IMR-90 (cell line): ENCODE data around the gene KRT72. TPM values are rescaled to one million over a fixed set of nuclear protein-coding genes. Genes with fewer than 3 reads are reported as not detected.

Experiments used
- ATAC-seq: fragments of 200-7000 bp; cut with Tn5 transposase; 2 replicates; pipeline ENCODE4 v1.9.1; 2020; ENCODE audit warnings: low read depth, mild to moderate bottlenecking, moderate library complexity
- BruUV-seq: library from RNA; stranded (reverse); fragments of 400-500 nt; replicated peaks from 2 replicates; lab custom pipeline; 2021; lab: Mats Ljungman, UMichigan
- CTCF ChIA-PET: fragments of 300-600 bp; formaldehyde crosslinking; extraction: SDS; loops from one replicate; lab custom pipeline; 2021; ENCODE audit warnings: antibody characterized with exemption; lab: Yijun Ruan, JAX
- POLR2A ChIA-PET: fragments of 300-600 bp; sonication (Branson Sonifier 250); formaldehyde crosslinking; loops from one replicate; lab custom pipeline; 2022; ENCODE audit warnings: antibody characterized with exemption; ENCODE audit not compliant: unreplicated experiment; lab: Charles Lee
- DNase-seq: peaks from one replicate; pipeline ENCODE4 v3.0.0; 2013
- H2AFZ ChIP-seq: replicated peaks from 2 replicates; pipeline ENCODE3; 2013; ENCODE audit warnings: low read length, mild to moderate bottlenecking; ENCODE audit not compliant: poor library complexity
- H2AK5ac ChIP-seq: 2 replicates; pipeline ENCODE4 v1.6.1; 2013; ENCODE audit warnings: low read depth, low read length, inconsistent platforms
- H2AK9ac ChIP-seq: replicated peaks from 2 replicates; pipeline ENCODE3; 2013; ENCODE audit warnings: mild to moderate bottlenecking, low read depth, low read length, moderate library complexity; ENCODE audit not compliant: poor library complexity
- H2BK120ac ChIP-seq: 2 replicates; pipeline ENCODE4 v1.6.1; 2013; ENCODE audit warnings: low read depth, low read length, inconsistent platforms
- H2BK15ac ChIP-seq: 3 replicates; pipeline ENCODE4 v1.6.1; 2013; ENCODE audit warnings: low read depth, low read length, inconsistent platforms
- H2BK20ac ChIP-seq: 2 replicates; pipeline ENCODE4 v1.6.1; 2013; ENCODE audit warnings: low read depth, mild to moderate bottlenecking, inconsistent platforms, low read length, moderate library complexity
- H2BK5ac ChIP-seq: 2 replicates; pipeline ENCODE4 v1.6.1; 2013; ENCODE audit warnings: mild to moderate bottlenecking, low read depth, low read length, inconsistent platforms; ENCODE audit not compliant: poor library complexity, severe bottlenecking
- H3K14ac ChIP-seq: replicated peaks from 2 replicates; pipeline ENCODE4 v1.6.1; 2013; ENCODE audit warnings: low read depth, low read length, inconsistent platforms
- H3K18ac ChIP-seq: 2 replicates; pipeline ENCODE4 v1.6.1; 2013; ENCODE audit warnings: low read depth, low read length, control low read depth
- H3K23ac ChIP-seq: 2 replicates; pipeline ENCODE4 v1.6.1; 2013; ENCODE audit warnings: low read depth, low read length, inconsistent platforms
- H3K27ac ChIP-seq: 2 replicates; pipeline ENCODE4 v1.5.1; 2013; ENCODE audit warnings: mild to moderate bottlenecking, control low read depth, low read length; ENCODE audit not compliant: insufficient read depth
- H3K27me3 ChIP-seq: 2 replicates; pipeline ENCODE4 v1.6.1; 2013; ENCODE audit warnings: low read length; ENCODE audit not compliant: control insufficient read depth, insufficient read depth
- H3K36me3 ChIP-seq: 2 replicates; pipeline ENCODE4 v1.6.1; 2013; ENCODE audit warnings: low read length, mixed read lengths; ENCODE audit not compliant: control insufficient read depth, insufficient read depth
- H3K4ac ChIP-seq: 2 replicates; pipeline ENCODE4 v1.6.1; 2013; ENCODE audit warnings: low read depth, low read length, inconsistent platforms
- H3K4me1 ChIP-seq: 2 replicates; pipeline ENCODE4 v1.6.1; 2013; ENCODE audit warnings: low read length, mixed read lengths; ENCODE audit not compliant: control insufficient read depth, insufficient read depth
- H3K4me2 ChIP-seq: 2 replicates; pipeline ENCODE4 v1.6.1; 2013; ENCODE audit warnings: low read depth, mild to moderate bottlenecking, control low read depth, low read length, moderate library complexity
- H3K4me3 ChIP-seq: 2 replicates; pipeline ENCODE4 v1.5.1; 2013; ENCODE audit warnings: low read depth, mild to moderate bottlenecking, control low read depth, low read length, moderate library complexity; ENCODE audit not compliant: insufficient read depth
- H3K56ac ChIP-seq: 2 replicates; pipeline ENCODE4 v1.6.1; 2013; ENCODE audit warnings: low read length, inconsistent platforms; ENCODE audit not compliant: insufficient read depth; ENCODE audit errors: extremely low read depth
- H3K79me1 ChIP-seq, 2 experiments: 2 replicates each; pipeline ENCODE4 v1.6.1; 2013; ENCODE audit warnings: low read length in 2 of 2, inconsistent platforms in 1 of 2, low read depth in 1 of 2
- H3K9ac ChIP-seq: 2 replicates; pipeline ENCODE4 v1.6.1; 2013; ENCODE audit warnings: low read depth, low read length, control low read depth
- H3K9me1 ChIP-seq: 2 replicates; pipeline ENCODE4 v1.6.1; 2013; ENCODE audit warnings: low read length, inconsistent platforms; ENCODE audit not compliant: insufficient read depth
- H3K9me3 ChIP-seq: 2 replicates; pipeline ENCODE4 v1.6.1; 2013; ENCODE audit warnings: low read length; ENCODE audit not compliant: control insufficient read depth, insufficient read depth
- H4K20me1 ChIP-seq: 2 replicates; pipeline ENCODE4 v1.6.1; 2013; ENCODE audit warnings: low read length, inconsistent platforms; ENCODE audit not compliant: insufficient read depth
- H4K5ac ChIP-seq: 2 replicates; pipeline ENCODE4 v1.6.1; 2013; ENCODE audit warnings: mild to moderate bottlenecking, low read depth, low read length, control low read depth
- H4K8ac ChIP-seq, 2 experiments: 2 replicates each; pipeline ENCODE4 v1.6.1; 2013; ENCODE audit warnings: low read depth in 2 of 2, low read length in 2 of 2, control low read depth in 1 of 2, inconsistent platforms in 1 of 2
- H4K91ac ChIP-seq: 2 replicates; pipeline ENCODE4 v1.6.1; 2013; ENCODE audit warnings: low read depth, low read length, inconsistent platforms; ENCODE audit not compliant: insufficient read depth
- BHLHE40 ChIP-seq: fragments of 150-350 bp; IDR thresholded peaks from 2 replicates; pipeline ENCODE4 v1.6.1; 2016; ENCODE audit warnings: mild to moderate bottlenecking, low read depth, low read length
- CHD1 ChIP-seq: IDR thresholded peaks from 2 replicates; pipeline ENCODE4 v1.6.1; 2012; ENCODE audit warnings: low read depth, low read length, improper control_type of control experiment
- ELK1 ChIP-seq: fragments of 150-350 bp; IDR thresholded peaks from 2 replicates; pipeline ENCODE4 v1.6.1; 2016; ENCODE audit warnings: low read depth, mild to moderate bottlenecking, low read length, moderate library complexity, borderline replicate concordance
- FOS ChIP-seq: fragments of 150-350 bp; IDR thresholded peaks from 2 replicates; pipeline ENCODE4 v1.6.1; 2016; ENCODE audit warnings: low read depth, low read length
- MAFK ChIP-seq: IDR thresholded peaks from 2 replicates; pipeline ENCODE4 v1.6.1; 2012; ENCODE audit warnings: low read depth, low read length, improper control_type of control experiment
- NFE2L2 ChIP-seq: fragments of 150-350 bp; IDR thresholded peaks from 2 replicates; pipeline ENCODE4 v1.6.1; 2016; ENCODE audit warnings: low read depth, mild to moderate bottlenecking, low read length
- POLR2A ChIP-seq: IDR thresholded peaks from 2 replicates; pipeline ENCODE4 v1.6.1; 2012; ENCODE audit warnings: mild to moderate bottlenecking, low read depth, low read length
- RAD21 ChIP-seq: IDR thresholded peaks from 2 replicates; pipeline ENCODE4 v1.6.1; 2012; ENCODE audit warnings: low read length, improper control_type of control experiment
- RCOR1 ChIP-seq: IDR thresholded peaks from 2 replicates; pipeline ENCODE4 v1.6.1; 2012; ENCODE audit warnings: mild to moderate bottlenecking, low read length, improper control_type of control experiment; ENCODE audit not compliant: insufficient replicate concordance
- SMC3 ChIP-seq: fragments of 150-350 bp; IDR thresholded peaks from 2 replicates; pipeline ENCODE4 v1.6.1; 2016; ENCODE audit warnings: low read depth, mild to moderate bottlenecking, antibody characterized with exemption, low read length, moderate library complexity
- WGBS, 2 experiments: methylation state at CpG; one replicate each; pipeline versions ENCODE4 v1.1.5 to v1.1.7; 2013; ENCODE audit warnings: missing lambda C conversion rate in 2 of 2; ENCODE audit not compliant: insufficient read length in 1 of 2; ENCODE audit errors: extremely low coverage in 2 of 2; 5-methylcytosine and 5-hydroxymethylcytosine counted together
- dilution Hi-C: fragments of 300-500 bp; cut with HindIII; formaldehyde crosslinking; loops from one replicate; pipeline ENCODE4 v1.14.3; 2018; ENCODE audit warnings: low sequenced_read_pairs; ENCODE audit not compliant: unreplicated experiment
- in situ Hi-C: fragments of 300-500 bp; cut with MboI; formaldehyde crosslinking; loops from 3 replicates; pipeline ENCODE4 v1.14.3; 2019; ENCODE audit warnings: low sequenced_read_pairs, inconsistent platforms, mixed read lengths
- intact Hi-C: fragments of 100-400 bp; cut with micrococcal nuclease; formaldehyde crosslinking; loops from 2 replicates; pipeline ENCODE4 v1.10.0; 2022
- polyA plus RNA-seq, 3 experiments: library from polyadenylated mRNA; depleted of rRNA; stranded (reverse); fragments of >200 nt; gene quantifications; 2 replicates each; pipeline ENCODE4 v1.2.3, GENCODE V29; 2012; ENCODE audit warnings: low replicate concordance in 1 of 3
- total RNA-seq: library from RNA; depleted of rRNA; stranded (reverse); fragments of >200 nt; gene quantifications from 2 replicates; pipeline ENCODE4 v1.2.3, GENCODE V29; 2012
- TF ChIP-seq, protein P1 (sequence below): conservative IDR thresholded peaks from 2 replicates; pipeline ENCODE4 v1.5.1; 2012; ENCODE audit warnings: mild to moderate bottlenecking, low read depth, low read length, improper control_type of control experiment
- TF ChIP-seq, protein P2 (sequence below): fragments of 150-350 bp; IDR thresholded peaks from 2 replicates; pipeline ENCODE4 v1.6.1; 2017; ENCODE audit warnings: mild to moderate bottlenecking, antibody characterized with exemption, low read length, low read depth

Gene KRT72
- total and polyA plus RNA-seq, 2 of the 4 experiments (the other 2 are of a cell fraction), result not detected

- H3K18ac ChIP-seq, result no peak overlapping the region
- no peaks in the 10 kb centered on the region for H3K9me3 ChIP-seq
- no peak overlapping the region for H2BK15ac ChIP-seq
- ATAC-seq, result no peak
- no peak overlapping the region for H2BK120ac ChIP-seq
- H2AK9ac ChIP-seq, result no peak overlapping the region
- H4K20me1 ChIP-seq, result no peaks in the 10 kb centered on the region
- H3K23ac ChIP-seq, result no peak overlapping the region
- no peak overlapping the region for H3K9ac ChIP-seq
- BruUV-seq, result no TSS peak
- H3K4ac ChIP-seq, result no peak overlapping the region
- no peak overlapping the region for H2AK5ac ChIP-seq
- H3K4me3 ChIP-seq, result no peak overlapping the region
- WGBS, 2 experiments, result no CpG with 5 or more reads among the region's 2 CpGs
- in situ Hi-C loops (no loop called here), intact Hi-C loops (no loop called here), dilution Hi-C loops (no loop called here)
- H3K4me1 ChIP-seq, result no peaks in the 10 kb centered on the region
- no peak overlapping the region for H2AFZ ChIP-seq
- H2BK20ac ChIP-seq, result no peak overlapping the region
- POLR2A ChIA-PET, result no interaction called here
- no peak overlapping the region for H4K91ac ChIP-seq
- CTCF ChIA-PET, result no interaction called here
- H3K14ac ChIP-seq, result no peak overlapping the region
- no peak overlapping the region for H3K56ac ChIP-seq
- H3K36me3 ChIP-seq, result no peaks in the 10 kb centered on the region
- no peak overlapping the region for H3K27ac ChIP-seq
- no peak overlapping the region for H3K4me2 ChIP-seq
- DNase-seq, result no peak
- H4K8ac ChIP-seq, result no peak overlapping the region
- H3K9me1 ChIP-seq, result no peaks in the 10 kb centered on the region
- TF ChIP-seq RAD21 (no peak), ELK1 (no peak), RCOR1 (no peak), SMC3 (no peak), CHD1 (no peak), POLR2A (no peak), FOS (no peak), NFE2L2 (no peak), MAFK (no peak), BHLHE40 (no peak)
- TF ChIP-seq, protein P1, sequence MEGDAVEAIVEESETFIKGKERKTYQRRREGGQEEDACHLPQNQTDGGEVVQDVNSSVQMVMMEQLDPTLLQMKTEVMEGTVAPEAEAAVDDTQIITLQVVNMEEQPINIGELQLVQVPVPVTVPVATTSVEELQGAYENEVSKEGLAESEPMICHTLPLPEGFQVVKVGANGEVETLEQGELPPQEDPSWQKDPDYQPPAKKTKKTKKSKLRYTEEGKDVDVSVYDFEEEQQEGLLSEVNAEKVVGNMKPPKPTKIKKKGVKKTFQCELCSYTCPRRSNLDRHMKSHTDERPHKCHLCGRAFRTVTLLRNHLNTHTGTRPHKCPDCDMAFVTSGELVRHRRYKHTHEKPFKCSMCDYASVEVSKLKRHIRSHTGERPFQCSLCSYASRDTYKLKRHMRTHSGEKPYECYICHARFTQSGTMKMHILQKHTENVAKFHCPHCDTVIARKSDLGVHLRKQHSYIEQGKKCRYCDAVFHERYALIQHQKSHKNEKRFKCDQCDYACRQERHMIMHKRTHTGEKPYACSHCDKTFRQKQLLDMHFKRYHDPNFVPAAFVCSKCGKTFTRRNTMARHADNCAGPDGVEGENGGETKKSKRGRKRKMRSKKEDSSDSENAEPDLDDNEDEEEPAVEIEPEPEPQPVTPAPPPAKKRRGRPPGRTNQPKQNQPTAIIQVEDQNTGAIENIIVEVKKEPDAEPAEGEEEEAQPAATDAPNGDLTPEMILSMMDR, result no peak
- TF ChIP-seq, protein P2, sequence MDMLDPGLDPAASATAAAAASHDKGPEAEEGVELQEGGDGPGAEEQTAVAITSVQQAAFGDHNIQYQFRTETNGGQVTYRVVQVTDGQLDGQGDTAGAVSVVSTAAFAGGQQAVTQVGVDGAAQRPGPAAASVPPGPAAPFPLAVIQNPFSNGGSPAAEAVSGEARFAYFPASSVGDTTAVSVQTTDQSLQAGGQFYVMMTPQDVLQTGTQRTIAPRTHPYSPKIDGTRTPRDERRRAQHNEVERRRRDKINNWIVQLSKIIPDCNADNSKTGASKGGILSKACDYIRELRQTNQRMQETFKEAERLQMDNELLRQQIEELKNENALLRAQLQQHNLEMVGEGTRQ, result no peak
- no peak overlapping the region for H2BK5ac ChIP-seq
- peaks cover 46% of the 10 kb centered on the region for H3K27me3 ChIP-seq
- H4K5ac ChIP-seq, result no peak overlapping the region
- no peaks in the 10 kb centered on the region for H3K79me1 ChIP-seq
Measured at GRCh38 chr12:52603314-52603713, 2.1 kb upstream of the KRT72 start.
